HepG2 (cell line): ENCODE data around the gene ZNF318. TPM values are rescaled to one million over a fixed set of nuclear protein-coding genes. Genes with fewer than 3 reads are reported as not detected.

ENCODE experiments used
- ATAC-seq: fragments of 200-7000 bp; cut with Tn5 transposase; 3 replicates; pipeline ENCODE4 v1.9.1; 2020; ENCODE audit warnings: mild to moderate bottlenecking, moderate library complexity
- BruUV-seq: library from RNA; stranded (reverse); fragments of 400-500 nt; replicated peaks from 2 replicates; lab custom pipeline; 2021; lab: Mats Ljungman, UMichigan
- CTCF ChIA-PET: fragments of 300-600 bp; formaldehyde crosslinking; extraction: SDS; loops from one replicate; lab custom pipeline; 2021; ENCODE audit warnings: low total read pairs, inconsistent platforms, low intra/inter-chr PET ratio; lab: Yijun Ruan, JAX
- POLR2A ChIA-PET: fragments of 350-600 bp; sonication (Branson Sonifier 250); formaldehyde crosslinking; loops from one replicate; lab custom pipeline; 2020; ENCODE audit warnings: antibody characterized with exemption, inconsistent platforms; lab: Yijun Ruan, JAX
- DNase-seq: peaks from one replicate; pipeline ENCODE4 v3.0.0-alpha.2; 2015; ENCODE audit warnings: low spot score
- FAIRE-seq: peaks from 3 replicates; lab custom pipeline; 2011; peaks lifted over from hg19 to GRCh38; lab: Jason Lieb, UNC
- H2AFZ ChIP-seq: one replicate; pipeline ENCODE4 v1.6.1; 2011; ENCODE audit warnings: low read length, inconsistent platforms
- H3K27ac ChIP-seq: fragments of 300-600 bp; 3 replicates; pipeline ENCODE4 v1.8.0; 2011; ENCODE audit warnings: mixed run types, mild to moderate bottlenecking, mixed read lengths, low read length, inconsistent platforms; ENCODE audit not compliant: insufficient read depth; ENCODE audit errors: extremely low read length
- H3K27me3 ChIP-seq, 2 experiments: fragments of 200-600 bp in 1 of 2; 2 replicates in 1 of 2; 3 replicates in 1 of 2; pipeline versions ENCODE4 v1.6.0 to v1.8.0; 2011; ENCODE audit warnings: low read length in 2 of 2, mild to moderate bottlenecking in 2 of 2, moderate library complexity in 2 of 2, inconsistent platforms in 1 of 2; ENCODE audit not compliant: insufficient read depth in 2 of 2, control insufficient read depth in 1 of 2
- H3K36me3 ChIP-seq, 2 experiments: fragments of 200-600 bp in 1 of 2; replicated peaks in 1 of 2; 2 replicates in 1 of 2; 3 replicates in 1 of 2; pipeline versions ENCODE4 v1.5.1 to v1.8.0; 2011; ENCODE audit warnings: low read length in 2 of 2, inconsistent platforms in 1 of 2; ENCODE audit not compliant: insufficient read depth in 2 of 2, control insufficient read depth in 1 of 2
- H3K4me1 ChIP-seq: 2 replicates; pipeline ENCODE4 v1.5.1; 2012; ENCODE audit warnings: low read length, inconsistent platforms; ENCODE audit not compliant: insufficient read depth
- H3K4me2 ChIP-seq: 2 replicates; pipeline ENCODE4 v1.6.0; 2011; ENCODE audit warnings: low read depth, low read length, inconsistent platforms
- H3K4me3 ChIP-seq, 3 experiments: fragments of 200-600 bp in 1 of 3; sonication (generic), shearing (Covaris generic) in 1 of 3; replicated peaks in 1 of 3; 2 replicates each; pipeline ENCODE4 v1.5.1; 2011 to 2016; ENCODE audit warnings: low read length in 3 of 3, inconsistent platforms in 2 of 3, low read depth in 2 of 3, mild to moderate bottlenecking in 2 of 3, control low read depth in 1 of 3, mixed read lengths in 1 of 3; ENCODE audit not compliant: insufficient read depth in 1 of 3
- H3K79me2 ChIP-seq: one replicate; pipeline ENCODE4 v1.6.1; 2011; ENCODE audit warnings: low read length, inconsistent platforms; ENCODE audit not compliant: insufficient read depth
- H3K9ac ChIP-seq: 2 replicates; pipeline ENCODE4 v1.6.0; 2011; ENCODE audit warnings: mild to moderate bottlenecking, low read depth, low read length, inconsistent platforms; ENCODE audit not compliant: insufficient read depth
- H3K9me3 ChIP-seq: 2 replicates; pipeline ENCODE4 v1.5.1; 2012; ENCODE audit warnings: mild to moderate bottlenecking, low read length
- H4K20me1 ChIP-seq: 2 replicates; pipeline ENCODE4 v1.6.0; 2011; ENCODE audit warnings: inconsistent platforms, mild to moderate bottlenecking, low read length, moderate library complexity; ENCODE audit not compliant: insufficient read depth
- BORCS8-MEF2B ChIP-seq: sonication (generic); formaldehyde crosslinking; IDR thresholded peaks from 2 replicates; pipeline ENCODE4 v1.8.0; 2022; ENCODE audit warnings: mild to moderate bottlenecking, missing genetic modification reagents
- CAMTA2 ChIP-seq: sonication (generic); formaldehyde crosslinking; IDR thresholded peaks from 2 replicates; pipeline ENCODE4 v1.4.0; 2020; ENCODE audit warnings: mild to moderate bottlenecking, missing genetic modification reagents, borderline replicate concordance
- CENPX ChIP-seq: sonication (generic); formaldehyde crosslinking; IDR thresholded peaks from 2 replicates; pipeline ENCODE4 v1.9.0; 2021; ENCODE audit warnings: mild to moderate bottlenecking, missing genetic modification reagents, moderate library complexity
- NBN ChIP-seq: fragments of 450-650 bp; conservative IDR thresholded peaks from 2 replicates; pipeline ENCODE4 v1.6.1; 2017
- NFATC3 ChIP-seq: sonication (generic); formaldehyde crosslinking; IDR thresholded peaks from 2 replicates; pipeline ENCODE4 v1.5.1; 2020; ENCODE audit warnings: mild to moderate bottlenecking, missing genetic modification reagents
- SOX13 ChIP-seq, 3 experiments: fragments of 450-650 bp in 1 of 3; sonication (generic) in 1 of 3; formaldehyde crosslinking in 1 of 3; IDR thresholded peaks in 2 of 3; conservative IDR thresholded peaks in 1 of 3; 2 replicates each; pipeline versions ENCODE4 v1.5.0 to v1.6.1; 2016 to 2020; ENCODE audit warnings: antibody characterized with exemption in 1 of 3, mild to moderate bottlenecking in 1 of 3, missing compliant biosample characterization in 1 of 3, missing genetic modification reagents in 1 of 3, moderate library complexity in 1 of 3
- SP1 ChIP-seq, 2 experiments: fragments of 450-650 bp in 1 of 2; sonication (generic) in 1 of 2; formaldehyde crosslinking in 1 of 2; IDR thresholded peaks; 2 replicates each; pipeline versions ENCODE4 v1.4.0 to v1.6.1; 2016 to 2020; ENCODE audit warnings: missing genetic modification reagents in 1 of 2
- TEAD3 ChIP-seq: optimal IDR thresholded peaks from 2 replicates; pipeline ENCODE3; 2016; ENCODE audit warnings: borderline replicate concordance
- TERF1 ChIP-seq: sonication (generic); formaldehyde crosslinking; IDR thresholded peaks from 2 replicates; pipeline ENCODE4 v1.8.0; 2022; ENCODE audit warnings: mild to moderate bottlenecking, missing genetic modification reagents, moderate library complexity
- ZNF282 ChIP-seq: fragments of 450-650 bp; IDR thresholded peaks from 2 replicates; pipeline ENCODE4 v1.6.1; 2018; ENCODE audit not compliant: partially characterized antibody
- ZNF687 ChIP-seq: sonication (generic); formaldehyde crosslinking; IDR thresholded peaks from 2 replicates; pipeline ENCODE4 v1.5.1; 2020; ENCODE audit warnings: mild to moderate bottlenecking, missing genetic modification reagents, moderate library complexity
- WGBS: methylation state at CpG from one replicate; pipeline ENCODE4 v1.1.6; 2017; ENCODE audit warnings: low lambda C conversion rate; 5-methylcytosine and 5-hydroxymethylcytosine counted together
- in situ Hi-C: cut with HindIII; loops from 2 replicates; pipeline ENCODE4 v1.10.0; 2017; ENCODE audit warnings: low pct_unique_long_range_greater_than_20kb; ENCODE audit not compliant: extremely low pct_ligation_motif_present
- intact Hi-C: fragments of 100-400 bp; cut with micrococcal nuclease; formaldehyde crosslinking; loops from one replicate; pipeline ENCODE4 v1.10.0; 2022; ENCODE audit not compliant: unreplicated experiment
- polyA plus RNA-seq, 8 experiments: library from polyadenylated mRNA; depleted of rRNA in 3 of 8; stranded (reverse) in 7 of 8; unstranded in 1 of 8; fragments of >200 nt; fragmentation: Illumina TruSeq in 4 of 8; extraction: Trizol in 4 of 8; gene quantifications; 2 replicates each; pipeline versions ENCODE4 v1.2.1 to v1.2.3, GENCODE V29; 2011 to 2016; ENCODE audit warnings: low read depth in 4 of 8, missing spikeins in 1 of 8, mixed read lengths in 1 of 8; ENCODE audit not compliant: insufficient read depth in 1 of 8
- total RNA-seq, 5 experiments: library from RNA; depleted of rRNA; stranded (reverse); fragments of >200 nt; fragmentation: Illumina TruSeq; extraction: Trizol; gene quantifications; 2 replicates each; pipeline ENCODE4 v1.2.3, GENCODE V29; 2016; ENCODE audit warnings: low read depth in 1 of 5
- TF ChIP-seq, protein P1 (sequence below): sonication (generic); formaldehyde crosslinking; IDR thresholded peaks from 2 replicates; pipeline ENCODE4 v1.5.0; 2020; ENCODE audit warnings: mild to moderate bottlenecking, missing genetic modification reagents
- TF ChIP-seq, protein P2 (sequence below): sonication (generic); formaldehyde crosslinking; IDR thresholded peaks from 2 replicates; pipeline ENCODE4 v1.4.0; 2020; ENCODE audit warnings: mild to moderate bottlenecking, low read depth, missing genetic modification reagents

Gene ZNF318
- total and polyA plus RNA-seq, 2 of the 13 experiments (the other 11 are each of a cell fraction or from before 2014, with no cell fraction given), result 13.0 to 14.5 TPM

GRCh38 chr6:43408259-43408658 lies 38.8 kb upstream of the ZNF318 start:
- intact Hi-C loops, result no loop called here
- BruUV-seq, result no TSS peak
- 63% methylated on average over 4 of the region's 4 CpGs for WGBS
- Histone ChIP-seq H4K20me1 (no peaks in the 10 kb centered on the region), H3K4me2 (no peak overlapping the region), H3K9me3 (no peaks in the 10 kb centered on the region), H3K27me3 (peaks cover 0 to 8% of the 10 kb centered on the region in 2 experiments; a peak in 2 of 5 replicates), H2AFZ (no peak overlapping the region), H3K9ac (no peak overlapping the region), H3K27ac (no peak overlapping the region), H3K4me3 (no peak overlapping the region), H3K79me2 (no peaks in the 10 kb centered on the region), H3K4me1 (no peaks in the 10 kb centered on the region), H3K36me3 (no peaks in the 10 kb centered on the region)
- ChIA-PET POLR2A (no interaction called here), CTCF (no interaction called here)
- FAIRE-seq (no peak), ATAC-seq (no peak), DNase-seq (no peak)
- in situ Hi-C loops, result no loop called here
- TF ChIP-seq CENPX (CRISPR knock-in tag) (no peak), ZNF687 (no peak), NBN (no peak), NFATC3 (CRISPR knock-in tag) (no peak), BORCS8-MEF2B (no peak), SOX13 (IDR thresholded peaks at IDR 0.05) (no peak), SOX13 (CRISPR knock-in tag; conservative IDR thresholded peaks at IDR 0.05 in 1 of 2, IDR thresholded peaks at IDR 0.05 in 1 of 2) (no peak), TEAD3 (CRISPR knock-in tag) (no peak), SP1 (IDR thresholded peaks at IDR 0.05) (no peak), SP1 (CRISPR knock-in tag; IDR thresholded peaks at IDR 0.05) (no peak), ZNF282 (no peak), CAMTA2 (CRISPR knock-in tag) (no peak), TERF1 (CRISPR knock-in tag) (no peak)
- TF ChIP-seq, protein P1, sequence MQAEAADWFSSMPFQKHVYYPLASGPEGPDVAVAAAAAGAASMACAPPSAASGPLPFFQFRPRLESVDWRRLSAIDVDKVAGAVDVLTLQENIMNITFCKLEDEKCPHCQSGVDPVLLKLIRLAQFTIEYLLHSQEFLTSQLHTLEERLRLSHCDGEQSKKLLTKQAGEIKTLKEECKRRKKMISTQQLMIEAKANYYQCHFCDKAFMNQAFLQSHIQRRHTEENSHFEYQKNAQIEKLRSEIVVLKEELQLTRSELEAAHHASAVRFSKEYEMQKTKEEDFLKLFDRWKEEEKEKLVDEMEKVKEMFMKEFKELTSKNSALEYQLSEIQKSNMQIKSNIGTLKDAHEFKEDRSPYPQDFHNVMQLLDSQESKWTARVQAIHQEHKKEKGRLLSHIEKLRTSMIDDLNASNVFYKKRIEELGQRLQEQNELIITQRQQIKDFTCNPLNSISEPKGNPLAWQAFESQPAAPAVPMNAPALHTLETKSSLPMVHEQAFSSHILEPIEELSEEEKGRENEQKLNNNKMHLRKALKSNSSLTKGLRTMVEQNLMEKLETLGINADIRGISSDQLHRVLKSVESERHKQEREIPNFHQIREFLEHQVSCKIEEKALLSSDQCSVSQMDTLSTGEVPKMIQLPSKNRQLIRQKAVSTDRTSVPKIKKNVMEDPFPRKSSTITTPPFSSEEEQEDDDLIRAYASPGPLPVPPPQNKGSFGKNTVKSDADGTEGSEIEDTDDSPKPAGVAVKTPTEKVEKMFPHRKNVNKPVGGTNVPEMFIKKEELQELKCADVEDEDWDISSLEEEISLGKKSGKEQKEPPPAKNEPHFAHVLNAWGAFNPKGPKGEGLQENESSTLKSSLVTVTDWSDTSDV (CRISPR knock-in tag), result no peak
- TF ChIP-seq, protein P2, sequence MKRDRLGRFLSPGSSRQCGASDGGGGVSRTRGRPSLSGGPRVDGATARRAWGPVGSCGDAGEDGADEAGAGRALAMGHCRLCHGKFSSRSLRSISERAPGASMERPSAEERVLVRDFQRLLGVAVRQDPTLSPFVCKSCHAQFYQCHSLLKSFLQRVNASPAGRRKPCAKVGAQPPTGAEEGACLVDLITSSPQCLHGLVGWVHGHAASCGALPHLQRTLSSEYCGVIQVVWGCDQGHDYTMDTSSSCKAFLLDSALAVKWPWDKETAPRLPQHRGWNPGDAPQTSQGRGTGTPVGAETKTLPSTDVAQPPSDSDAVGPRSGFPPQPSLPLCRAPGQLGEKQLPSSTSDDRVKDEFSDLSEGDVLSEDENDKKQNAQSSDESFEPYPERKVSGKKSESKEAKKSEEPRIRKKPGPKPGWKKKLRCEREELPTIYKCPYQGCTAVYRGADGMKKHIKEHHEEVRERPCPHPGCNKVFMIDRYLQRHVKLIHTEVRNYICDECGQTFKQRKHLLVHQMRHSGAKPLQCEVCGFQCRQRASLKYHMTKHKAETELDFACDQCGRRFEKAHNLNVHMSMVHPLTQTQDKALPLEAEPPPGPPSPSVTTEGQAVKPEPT (CRISPR knock-in tag), result no peak
